DOHH2 (cell line): ENCODE data around the gene SPCS1.

Source experiments
- H3F3A ChIP-seq: fragments of 200-600 bp; sonication (generic), shearing (Covaris generic); 2 replicates; pipeline ENCODE4 v1.6.0; 2016; ENCODE audit warnings: antibody characterized with exemption, mild to moderate bottlenecking; ENCODE audit not compliant: control insufficient read depth, insufficient read depth
- H3K27ac ChIP-seq: fragments of 200-600 bp; sonication (generic); 2 replicates; pipeline ENCODE4 v1.5.1; 2014; ENCODE audit warnings: low read depth, mild to moderate bottlenecking, low read length, moderate library complexity
- H3K27me3 ChIP-seq: fragments of 200-600 bp; sonication (generic); 2 replicates; pipeline ENCODE4 v1.6.1; 2014; ENCODE audit warnings: mild to moderate bottlenecking, low read length, mixed read lengths; ENCODE audit not compliant: control insufficient read depth
- H3K36me3 ChIP-seq: fragments of 200-600 bp; sonication (generic); 2 replicates; pipeline ENCODE4 v1.6.1; 2014; ENCODE audit warnings: mild to moderate bottlenecking, low read length, moderate library complexity, mixed read lengths; ENCODE audit not compliant: control insufficient read depth
- H3K4me1 ChIP-seq: fragments of 200-600 bp; sonication (generic); 2 replicates; pipeline ENCODE4 v1.6.1; 2014; ENCODE audit warnings: mild to moderate bottlenecking, low read length, mixed read lengths; ENCODE audit not compliant: control insufficient read depth
- H3K4me2 ChIP-seq: fragments of 200-600 bp; sonication (generic); 2 replicates; pipeline ENCODE4 v1.6.0; 2014; ENCODE audit warnings: mild to moderate bottlenecking, low read length, moderate library complexity
- H3K4me3 ChIP-seq: fragments of 200-600 bp; sonication (generic); 2 replicates; pipeline ENCODE4 v1.5.1; 2014; ENCODE audit warnings: mild to moderate bottlenecking, low read length, mixed read lengths
- H3K79me2 ChIP-seq: fragments of 200-600 bp; sonication (generic); 2 replicates; pipeline ENCODE4 v1.6.1; 2014; ENCODE audit warnings: mild to moderate bottlenecking, low read length, mixed read lengths; ENCODE audit not compliant: control insufficient read depth
- H3K9me2 ChIP-seq: fragments of 200-600 bp; sonication (generic); replicated peaks from 2 replicates; pipeline ENCODE4 v1.6.1; 2014; ENCODE audit warnings: mild to moderate bottlenecking, low read length, mixed read lengths; ENCODE audit not compliant: control insufficient read depth
- H3K9me3 ChIP-seq: fragments of 200-600 bp; sonication (generic); 2 replicates; pipeline ENCODE4 v1.6.1; 2014; ENCODE audit warnings: antibody characterized with exemption, low read length, mixed read lengths; ENCODE audit not compliant: control insufficient read depth, insufficient read depth
- H4K20me1 ChIP-seq: fragments of 200-600 bp; sonication (generic); 2 replicates; pipeline ENCODE4 v1.6.0; 2014; ENCODE audit warnings: low read depth, mild to moderate bottlenecking, antibody characterized with exemption, low read length, moderate library complexity; ENCODE audit not compliant: control insufficient read depth, insufficient read depth
- CTCF ChIP-seq: fragments of 200-600 bp; sonication (generic); IDR thresholded peaks from one replicate; pipeline ENCODE4 v1.5.1; 2014; ENCODE audit warnings: antibody characterized with exemption, mild to moderate bottlenecking, low read depth, low read length; ENCODE audit not compliant: poor library complexity, severe bottlenecking
- EZH2phosphoT487 ChIP-seq: fragments of 200-600 bp; sonication (generic); IDR thresholded peaks from 2 replicates; pipeline ENCODE4 v1.6.1; 2017; ENCODE audit warnings: borderline replicate concordance, mild to moderate bottlenecking, antibody characterized with exemption, low read length, moderate library complexity, mixed read lengths

SPCS1 gene

DNA sequence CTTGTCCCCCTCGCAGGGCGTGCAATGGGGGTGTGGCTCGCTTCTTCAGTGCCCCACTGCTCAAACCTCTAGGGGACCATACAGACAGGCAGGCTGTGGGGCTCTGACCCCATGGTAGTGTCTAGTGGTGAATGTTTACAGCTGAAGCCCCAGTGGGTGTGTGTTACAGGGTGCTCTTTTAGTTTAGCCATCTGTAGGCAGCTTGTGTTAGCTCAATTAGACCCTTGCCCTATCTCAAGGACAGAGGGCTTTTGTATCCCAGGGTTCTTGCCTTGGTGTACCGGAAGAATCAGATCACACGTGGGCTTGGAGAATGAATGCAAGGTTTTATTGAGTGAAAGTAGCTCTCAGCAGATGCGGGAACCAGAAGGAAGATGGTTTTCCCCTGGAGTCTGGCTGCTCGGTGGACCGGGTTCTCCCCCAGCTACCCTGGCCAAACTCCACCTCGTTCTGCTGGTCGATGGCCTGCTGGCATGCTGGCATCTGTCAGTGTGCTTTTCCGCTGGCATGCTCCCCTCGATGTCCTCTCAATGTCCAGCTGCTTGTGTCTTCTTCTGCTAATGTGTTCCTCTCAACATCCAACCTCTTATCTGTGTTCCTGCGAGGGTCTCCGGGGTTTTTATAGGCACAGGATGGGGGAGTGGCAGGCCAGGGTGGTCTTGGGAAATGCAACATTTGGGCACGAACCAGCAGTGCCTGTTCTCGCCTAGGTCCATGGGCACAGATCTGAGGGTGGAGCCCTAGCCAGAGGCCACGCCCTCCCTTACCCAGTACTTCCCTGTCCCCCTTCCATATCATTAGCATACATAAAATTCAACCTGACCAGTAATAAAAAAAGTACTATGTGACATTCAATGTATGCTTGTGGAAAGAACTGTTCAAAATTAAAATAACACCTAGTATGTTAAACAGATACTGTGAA, 6.6 kb downstream of the SPCS1 start:
- H3F3A ChIP-seq: peaks cover 27% of the 10 kb centered on the region
- 0 out of 2 replicates have a peak, but pooled peaks cover 4% of the 10 kb centered on the region for H4K20me1 ChIP-seq
- peaks cover 12% of the 10 kb centered on the region for H3K79me2 ChIP-seq
- H3K36me3 ChIP-seq: peaks cover 26% of the 10 kb centered on the region
- no peak overlapping the region for H3K4me3 ChIP-seq
- peaks cover 27% of the 10 kb centered on the region for H3K4me1 ChIP-seq
- H3K9me2 ChIP-seq: no peaks in the 10 kb centered on the region
- TF ChIP-seq CTCF (no peak), EZH2phosphoT487 (no peak)
- no peaks in the 10 kb centered on the region for H3K27me3 ChIP-seq
- no peaks in the 10 kb centered on the region for H3K9me3 ChIP-seq
- H3K4me2 ChIP-seq: no peak overlapping the region
- H3K27ac ChIP-seq: no peak overlapping the region

DNA sequence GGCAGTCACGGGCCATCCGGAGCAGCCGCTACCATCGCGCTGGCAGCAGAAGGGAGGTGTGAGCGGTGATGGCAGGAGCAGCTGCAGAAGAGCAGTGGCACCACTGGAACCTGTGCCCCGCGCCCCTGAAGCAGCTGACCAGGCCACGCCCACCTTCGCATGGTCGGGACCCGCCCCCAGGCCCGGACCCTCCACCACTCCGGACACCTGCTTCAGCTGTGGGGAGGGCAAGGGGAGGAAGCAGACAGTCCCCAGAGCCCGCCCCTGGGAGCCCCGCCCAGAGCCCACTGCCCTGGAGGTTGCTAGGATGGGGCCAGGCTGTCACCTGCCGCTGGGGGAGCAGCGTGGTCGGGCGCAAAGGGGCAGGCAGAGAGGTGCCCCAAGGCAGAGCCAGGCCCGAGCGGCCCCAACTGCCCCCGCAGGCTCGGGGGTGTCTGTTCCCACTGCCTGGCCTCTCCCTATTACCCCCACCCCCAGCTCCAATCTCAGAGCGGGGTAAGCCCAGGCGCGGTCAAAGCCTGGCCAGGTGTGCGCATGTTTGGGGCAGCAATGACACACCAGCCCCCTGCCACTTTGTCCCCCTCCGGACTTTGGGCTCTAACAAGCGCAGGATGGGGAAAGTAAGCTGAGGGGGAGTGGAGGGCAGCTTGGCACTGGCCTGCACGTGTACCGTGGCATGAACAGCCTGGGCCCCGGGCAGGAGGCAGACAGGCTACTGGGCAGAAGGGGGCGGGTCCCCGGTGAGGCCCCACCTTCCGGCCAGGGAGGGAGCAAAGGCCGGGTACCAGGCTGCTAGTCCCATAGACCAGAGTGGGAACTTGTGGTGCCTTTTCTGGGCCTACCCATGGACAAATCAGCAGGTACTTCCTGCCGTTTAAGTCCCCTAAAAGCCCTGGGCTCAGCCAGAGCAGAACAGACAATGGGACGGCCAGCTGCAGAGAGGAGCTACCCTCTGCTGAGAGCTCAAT, 8.7 kb downstream of the SPCS1 start:
- peaks cover 15% of the 10 kb centered on the region for H3K36me3 ChIP-seq
- no peaks in the 10 kb centered on the region for H3K9me2 ChIP-seq
- H3K4me1 ChIP-seq: peaks cover 14% of the 10 kb centered on the region
- no peak overlapping the region for H3K4me2 ChIP-seq
- H3K79me2 ChIP-seq: no peaks in the 10 kb centered on the region
- TF ChIP-seq EZH2phosphoT487: no peak
- no peak for TF ChIP-seq CTCF
- no peaks in the 10 kb centered on the region for H3K9me3 ChIP-seq
- peaks cover 19% of the 10 kb centered on the region for H3F3A ChIP-seq
- no peak overlapping the region for H3K4me3 ChIP-seq
- H4K20me1 ChIP-seq: 0 out of 2 replicates have a peak, but pooled peaks cover 4% of the 10 kb centered on the region
- H3K27ac ChIP-seq: no peak overlapping the region
- no peaks in the 10 kb centered on the region for H3K27me3 ChIP-seq

DNA sequence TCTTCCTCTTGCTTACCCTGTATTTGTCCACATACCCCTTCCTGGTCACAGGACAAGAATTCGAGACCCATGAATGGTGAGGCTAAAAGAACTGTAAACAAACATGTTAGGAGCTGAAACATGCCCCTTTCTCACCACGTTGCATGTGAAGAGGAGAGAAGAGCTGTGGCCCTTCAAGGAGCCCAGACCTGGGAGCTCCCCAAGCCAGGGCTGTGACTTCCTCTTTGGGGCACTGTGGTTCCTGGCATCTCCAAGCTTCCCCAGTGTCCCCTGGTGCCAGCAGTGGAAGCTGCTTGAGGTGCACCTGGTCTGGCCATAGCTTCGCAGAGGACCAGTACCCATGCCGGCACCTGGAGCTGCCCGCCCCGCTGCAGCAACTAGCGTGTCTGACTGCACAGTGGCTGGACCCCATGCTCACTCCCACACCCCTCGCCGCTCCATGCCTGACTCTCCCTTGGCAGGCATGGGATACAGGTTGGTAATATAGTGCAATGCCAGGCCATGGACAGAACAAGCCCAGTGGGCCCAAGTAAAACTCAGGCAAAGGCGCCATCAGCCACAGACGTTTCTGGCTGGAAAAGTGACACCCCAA, 9.9 kb downstream of the SPCS1 start:
- no peak overlapping the region for H3K4me3 ChIP-seq
- H3K4me1 ChIP-seq: peaks cover 13% of the 10 kb centered on the region
- 0 out of 2 replicates have a peak, but pooled peaks cover 7% of the 10 kb centered on the region for H4K20me1 ChIP-seq
- H3K36me3 ChIP-seq: peaks cover 11% of the 10 kb centered on the region
- H3K27me3 ChIP-seq: no peaks in the 10 kb centered on the region
- no peak overlapping the region for H3K4me2 ChIP-seq
- no peaks in the 10 kb centered on the region for H3K9me3 ChIP-seq
- no peaks in the 10 kb centered on the region for H3K9me2 ChIP-seq
- H3F3A ChIP-seq: peaks cover 20% of the 10 kb centered on the region
- H3K27ac ChIP-seq: no peak overlapping the region
- no peak for TF ChIP-seq CTCF
- no peak for TF ChIP-seq EZH2phosphoT487
- H3K79me2 ChIP-seq: no peaks in the 10 kb centered on the region
